ENCODE data around the gene DMBT1. TPM values are rescaled to one million over a fixed set of nuclear protein-coding genes. Genes with fewer than 3 reads are reported as not detected.

The DMBT1 gene
- polyA plus RNA-seq, 1 donor (not counting 4 experiments of a cell fraction or from before 2014, with no cell fraction given) = 0.04 TPM

GRCh38 chr10:122561792-122562191, 1.2 kb downstream of the DMBT1 start:
- Histone ChIP-seq H3K27ac (ENCODE audit: control insufficient read depth, insufficient read depth, low read length) (no peak overlapping the region), H3K9ac (ENCODE audit: control insufficient read depth, extremely low read depth, insufficient read depth, low read length) (no peak overlapping the region), H3K9me3 (ENCODE audit: control insufficient read depth, low read depth, low read length) (no peaks in the 10 kb centered on the region), H3K4me1 (ENCODE audit: control insufficient read depth, extremely low read depth, insufficient read depth, low read length) (peaks cover 23% of the 10 kb centered on the region), H2AFZ (ENCODE audit: control insufficient read depth, low read length) (no peak overlapping the region), H3K36me3 (ENCODE audit: control insufficient read depth in 2 of 2, extremely low read depth in 1 of 2, insufficient read depth in 2 of 2, low read length in 2 of 2) (no peaks in the 10 kb centered on the region), H3K79me2 (ENCODE audit: control insufficient read depth, insufficient read depth, low read length) (no peaks in the 10 kb centered on the region), H3K9me1 (ENCODE audit: control insufficient read depth, extremely low read depth, insufficient read depth, low read length) (no peaks in the 10 kb centered on the region), H3K4me3 (ENCODE audit: control insufficient read depth in 2 of 3, extremely low read depth in 1 of 3, insufficient read depth in 2 of 3, low read depth in 1 of 3, low read length in 3 of 3) (no peak overlapping the region), H4K20me1 (ENCODE audit: control insufficient read depth, extremely low read depth, insufficient read depth, low read length) (no peaks in the 10 kb centered on the region), H3K4me2 (ENCODE audit: control insufficient read depth, extremely low read depth, insufficient read depth, low read depth, low read length) (no peak overlapping the region), H3K27me3 (ENCODE audit: control insufficient read depth, extremely low read depth, insufficient read depth, low read length) (peaks cover 3% of the 10 kb centered on the region)
- DNase-seq (ENCODE audit: low read depth, low spot score) = no peak
- dilution Hi-C loops (cut with MboI; ENCODE audit: extremely low pct_ligation_motif_present, low sequenced_read_pairs) = no loop called here
- no peak for FAIRE-seq
- no peak for TF ChIP-seq EZH2 (IDR thresholded peaks at IDR 0.05; ENCODE audit: low read length)
- no peak for TF ChIP-seq CTCF (optimal IDR thresholded peaks at IDR 0.05 in 1 of 3, IDR thresholded peaks at IDR 0.05 in 1 of 3, conservative IDR thresholded peaks at IDR 0.05 in 1 of 3; ENCODE audit: extremely low read depth in 1 of 3, insufficient read depth in 2 of 3, low read length in 3 of 3)

GRCh38 chr10:122564980-122565379, 4.4 kb downstream of the DMBT1 start:
- Histone ChIP-seq H3K27me3 (ENCODE audit: control insufficient read depth, extremely low read depth, insufficient read depth, low read length) (peaks cover 10% of the 10 kb centered on the region), H4K20me1 (ENCODE audit: control insufficient read depth, extremely low read depth, insufficient read depth, low read length) (no peaks in the 10 kb centered on the region), H3K27ac (ENCODE audit: control insufficient read depth, insufficient read depth, low read length) (no peak overlapping the region), H3K36me3 (ENCODE audit: control insufficient read depth in 2 of 2, extremely low read depth in 1 of 2, insufficient read depth in 2 of 2, low read length in 2 of 2) (no peaks in the 10 kb centered on the region), H3K9me3 (ENCODE audit: control insufficient read depth, low read depth, low read length) (no peaks in the 10 kb centered on the region), H3K4me1 (ENCODE audit: control insufficient read depth, extremely low read depth, insufficient read depth, low read length) (peaks cover 10% of the 10 kb centered on the region), H3K4me2 (ENCODE audit: control insufficient read depth, extremely low read depth, insufficient read depth, low read depth, low read length) (no peak overlapping the region), H3K79me2 (ENCODE audit: control insufficient read depth, insufficient read depth, low read length) (no peaks in the 10 kb centered on the region), H3K9me1 (ENCODE audit: control insufficient read depth, extremely low read depth, insufficient read depth, low read length) (no peaks in the 10 kb centered on the region), H2AFZ (ENCODE audit: control insufficient read depth, low read length) (no peak overlapping the region), H3K4me3 (ENCODE audit: control insufficient read depth in 2 of 3, extremely low read depth in 1 of 3, insufficient read depth in 2 of 3, low read depth in 1 of 3, low read length in 3 of 3) (no peak overlapping the region), H3K9ac (ENCODE audit: control insufficient read depth, extremely low read depth, insufficient read depth, low read length) (no peak overlapping the region)
- TF ChIP-seq CTCF (optimal IDR thresholded peaks at IDR 0.05 in 1 of 3, IDR thresholded peaks at IDR 0.05 in 1 of 3, conservative IDR thresholded peaks at IDR 0.05 in 1 of 3; ENCODE audit: extremely low read depth in 1 of 3, insufficient read depth in 2 of 3, low read length in 3 of 3) = no peak
- no peak for DNase-seq (ENCODE audit: low read depth, low spot score)
- FAIRE-seq = no peak
- dilution Hi-C loops (cut with MboI; ENCODE audit: extremely low pct_ligation_motif_present, low sequenced_read_pairs) = no loop called here

All from keratinocyte (primary cell).